ENCODE measurements around the gene KRTAP4-4.
"Not testable (repeated sequence)": the region's sequence is repeated elsewhere in the genome, so short reads cannot be mapped to it uniquely, and the experiment has no call there.

KRTAP4-4 gene

GRCh38 chr17:41160648-41161047 lies at the start of gene KRTAP4-4:
KRTAP4-4 (minus strand) TSS chr17:41160748; CDS start chr17:41160691, 57 bp downstream.
- DNase-seq = no peak

GRCh38 chr17:41199421-41200078 lies 39.0 kb upstream of the KRTAP4-4 start:
- DNase-seq = no peak

GRCh38 chr17:41196068-41196467 lies 35.5 kb upstream of the KRTAP4-4 start:
- no peak for DNase-seq

- no peak for DNase-seq
Observed at GRCh38 chr17:41190328-41190727, 29.8 kb upstream of the KRTAP4-4 start.

GRCh38 chr17:41189837-41190318 lies 29.3 kb upstream of the KRTAP4-4 start, which contains the start of gene KRTAP9-1:
KRTAP9-1 (plus strand) TSS chr17:41189887; CDS start chr17:41189887, 0 bp downstream.
- not testable (repeated sequence) for DNase-seq

- DNase-seq = no peak
Observed at GRCh38 chr17:41186872-41187271, 26.3 kb upstream of the KRTAP4-4 start.

- no peak for DNase-seq
Observed at GRCh38 chr17:41185001-41185400, 24.5 kb upstream of the KRTAP4-4 start.

- DNase-seq = no peak
Observed at GRCh38 chr17:41184480-41184961, 24.0 kb upstream of the KRTAP4-4 start, which contains the start of gene KRTAP4-1. KRTAP4-1 (minus strand) TSS chr17:41184911; CDS start chr17:41184854, 57 bp downstream.

GRCh38 chr17:41178843-41179616 lies 18.5 kb upstream of the KRTAP4-4 start:
- DNase-seq = no peak

GRCh38 chr17:41178341-41178740 lies 17.8 kb upstream of the KRTAP4-4 start:
- DNase-seq = no peak

GRCh38 chr17:41177727-41178271 lies 17.3 kb upstream of the KRTAP4-4 start, which contains the start of gene KRTAP4-2:
KRTAP4-2 (minus strand) TSS chr17:41178221; CDS start chr17:41178164, 57 bp downstream.
- no peak for DNase-seq

- no peak for DNase-seq
Observed at GRCh38 chr17:41176744-41177387, 16.3 kb upstream of the KRTAP4-4 start.

GRCh38 chr17:41171886-41172285 lies 11.3 kb upstream of the KRTAP4-4 start:
- no peak for DNase-seq

GRCh38 chr17:41168121-41168520 lies 7.6 kb upstream of the KRTAP4-4 start, which contains the start of gene KRTAP4-3:
KRTAP4-3 (minus strand) TSS chr17:41168221; CDS start chr17:41168172, 49 bp downstream.
- DNase-seq = no peak

- no peak for DNase-seq
Observed at GRCh38 chr17:41167561-41167960, 7.0 kb upstream of the KRTAP4-4 start.

- DNase-seq = no peak
Observed at GRCh38 chr17:41163828-41164227, 3.3 kb upstream of the KRTAP4-4 start.

- DNase-seq = not testable (repeated sequence)
Observed at GRCh38 chr17:41160190-41160589, 358 bp downstream of the KRTAP4-4 start.

- DNase-seq = no peak
Observed at GRCh38 chr17:41153856-41154255, 6.7 kb downstream of the KRTAP4-4 start.

- no peak for DNase-seq
Observed at GRCh38 chr17:41151525-41151924, 9.0 kb downstream of the KRTAP4-4 start.

GRCh38 chr17:41150026-41150425 lies 10.5 kb downstream of the KRTAP4-4 start:
- no peak for DNase-seq

GRCh38 chr17:41149652-41149985 lies 10.9 kb downstream of the KRTAP4-4 start, which contains the start of gene KRTAP4-5:
KRTAP4-5 (minus strand) TSS chr17:41149825; CDS start chr17:41149767, 58 bp downstream.
- no peak for DNase-seq

GRCh38 chr17:41148971-41149651 lies 11.4 kb downstream of the KRTAP4-4 start:
- not testable (repeated sequence) for DNase-seq

Data from NCI-H510A (cell line).